Hepatocyte (in vitro differentiated cells): ENCODE results near the gene GTSE1. TPM values are rescaled to one million over a fixed set of nuclear protein-coding genes. Genes with fewer than 3 reads are reported as not detected.

Source experiments
- DNase-seq: peaks from one replicate; pipeline ENCODE4 v3.0.0-alpha.2; 2016; ENCODE audit warnings: low spot score
- H2AFZ ChIP-seq: fragments of 200-600 bp; sonication (generic); 2 replicates; pipeline ENCODE4 v1.6.0; 2016; ENCODE audit warnings: antibody characterized with exemption, mild to moderate bottlenecking
- H3K27ac ChIP-seq: fragments of 200-600 bp; sonication (generic); 2 replicates; pipeline ENCODE4 v1.5.1; 2016; ENCODE audit warnings: mild to moderate bottlenecking
- H3K27me3 ChIP-seq: fragments of 200-600 bp; sonication (generic); 2 replicates; pipeline ENCODE4 v1.6.1; 2016
- H3K36me3 ChIP-seq: fragments of 200-600 bp; sonication (generic); replicated peaks from 2 replicates; pipeline ENCODE4 v1.5.1; 2016; ENCODE audit warnings: low read depth; ENCODE audit not compliant: insufficient read depth
- H3K4me1 ChIP-seq: fragments of 200-600 bp; sonication (generic); 2 replicates; pipeline ENCODE4 v1.5.1; 2016; ENCODE audit warnings: mild to moderate bottlenecking, moderate library complexity; ENCODE audit not compliant: insufficient read depth
- H3K4me2 ChIP-seq: fragments of 200-600 bp; sonication (generic); 2 replicates; pipeline ENCODE4 v1.6.0; 2016
- H3K4me3 ChIP-seq: fragments of 200-600 bp; sonication (generic); 2 replicates; pipeline ENCODE4 v1.5.1; 2016; ENCODE audit warnings: mild to moderate bottlenecking
- H3K79me2 ChIP-seq: fragments of 200-600 bp; sonication (generic); 2 replicates; pipeline ENCODE4 v1.6.0; 2017; ENCODE audit warnings: mild to moderate bottlenecking
- H3K9me2 ChIP-seq: fragments of 200-600 bp; sonication (generic); replicated peaks from 2 replicates; pipeline ENCODE4 v1.6.0; 2017; ENCODE audit warnings: mild to moderate bottlenecking; ENCODE audit not compliant: insufficient read depth
- H3K9me3 ChIP-seq: fragments of 200-600 bp; sonication (generic); 2 replicates; pipeline ENCODE4 v1.5.1; 2016; ENCODE audit warnings: low read depth, mild to moderate bottlenecking
- H4K20me1 ChIP-seq: fragments of 200-600 bp; sonication (generic); 2 replicates; pipeline ENCODE4 v1.6.0; 2016; ENCODE audit warnings: mild to moderate bottlenecking; ENCODE audit not compliant: insufficient read depth, poor library complexity, severe bottlenecking
- EZH2 ChIP-seq: fragments of 200-600 bp; sonication (generic); IDR thresholded peaks from 2 replicates; pipeline ENCODE4 v1.6.1; 2016; ENCODE audit warnings: antibody characterized with exemption, mild to moderate bottlenecking, borderline replicate concordance
- EZH2phosphoT487 ChIP-seq: fragments of 200-600 bp; sonication (generic); IDR thresholded peaks from one replicate; pipeline ENCODE4 v1.6.1; 2018; ENCODE audit warnings: antibody characterized with exemption, mild to moderate bottlenecking, low read depth, moderate library complexity; ENCODE audit not compliant: unreplicated experiment, severe bottlenecking
- WGBS: methylation state at CpG from one replicate; pipeline ENCODE4 v1.1.6; 2016; ENCODE audit warnings: low lambda C conversion rate; ENCODE audit errors: missing lambda C conversion rate; 5-methylcytosine and 5-hydroxymethylcytosine counted together
- polyA plus RNA-seq: library from polyadenylated mRNA; unstranded; fragments of >200 nt; fragmentation: Nextera tagmentation; extraction: Ambion mirVana; gene quantifications from 2 replicates; pipeline ENCODE4 v1.2.1, GENCODE V29; 2016
- total RNA-seq: library from RNA; depleted of rRNA; stranded (reverse); fragments of >200 nt; gene quantifications from 2 replicates; pipeline ENCODE4 v1.2.3, GENCODE V29; 2014
- TF ChIP-seq, protein P1 (sequence below): fragments of 200-600 bp; sonication (generic); IDR thresholded peaks from 2 replicates; pipeline ENCODE4 v1.5.1; 2016; ENCODE audit warnings: antibody characterized with exemption, mild to moderate bottlenecking; ENCODE audit not compliant: poor library complexity

Gene GTSE1
- total and polyA plus RNA-seq, 2 experiments from 2014 or later = 4.1 to 4.4 TPM

GRCh38 chr22:46320716-46321386 lies 24.2 kb downstream of the GTSE1 start:
- Histone ChIP-seq H3K27ac (no peak overlapping the region), H3K4me1 (no peaks in the 10 kb centered on the region), H3K9me3 (no peaks in the 10 kb centered on the region), H2AFZ (no peak overlapping the region), H3K36me3 (no peaks in the 10 kb centered on the region), H3K27me3 (no peaks in the 10 kb centered on the region), H3K79me2 (no peaks in the 10 kb centered on the region), H4K20me1 (no peaks in the 10 kb centered on the region), H3K4me2 (no peak overlapping the region), H3K9me2 (no peaks in the 10 kb centered on the region), H3K4me3 (no peak overlapping the region)
- WGBS = 95% methylated on average over 18 of the region's 20 CpGs
- TF ChIP-seq EZH2 (no peak), EZH2phosphoT487 (no peak)
- TF ChIP-seq, protein P1, sequence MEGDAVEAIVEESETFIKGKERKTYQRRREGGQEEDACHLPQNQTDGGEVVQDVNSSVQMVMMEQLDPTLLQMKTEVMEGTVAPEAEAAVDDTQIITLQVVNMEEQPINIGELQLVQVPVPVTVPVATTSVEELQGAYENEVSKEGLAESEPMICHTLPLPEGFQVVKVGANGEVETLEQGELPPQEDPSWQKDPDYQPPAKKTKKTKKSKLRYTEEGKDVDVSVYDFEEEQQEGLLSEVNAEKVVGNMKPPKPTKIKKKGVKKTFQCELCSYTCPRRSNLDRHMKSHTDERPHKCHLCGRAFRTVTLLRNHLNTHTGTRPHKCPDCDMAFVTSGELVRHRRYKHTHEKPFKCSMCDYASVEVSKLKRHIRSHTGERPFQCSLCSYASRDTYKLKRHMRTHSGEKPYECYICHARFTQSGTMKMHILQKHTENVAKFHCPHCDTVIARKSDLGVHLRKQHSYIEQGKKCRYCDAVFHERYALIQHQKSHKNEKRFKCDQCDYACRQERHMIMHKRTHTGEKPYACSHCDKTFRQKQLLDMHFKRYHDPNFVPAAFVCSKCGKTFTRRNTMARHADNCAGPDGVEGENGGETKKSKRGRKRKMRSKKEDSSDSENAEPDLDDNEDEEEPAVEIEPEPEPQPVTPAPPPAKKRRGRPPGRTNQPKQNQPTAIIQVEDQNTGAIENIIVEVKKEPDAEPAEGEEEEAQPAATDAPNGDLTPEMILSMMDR = no peak
- DNase-seq = no peak

GRCh38 chr22:46322711-46323110 lies 26.0 kb downstream of the GTSE1 start:
- H3K36me3 ChIP-seq = no peaks in the 10 kb centered on the region
- no peak overlapping the region for H3K4me3 ChIP-seq
- H3K27ac ChIP-seq = no peak overlapping the region
- WGBS = 97% methylated on average over 15 of the region's 15 CpGs
- no peak for DNase-seq
- H3K9me3 ChIP-seq = no peaks in the 10 kb centered on the region
- H3K79me2 ChIP-seq = no peaks in the 10 kb centered on the region
- H3K27me3 ChIP-seq = no peaks in the 10 kb centered on the region
- no peak overlapping the region for H2AFZ ChIP-seq
- no peaks in the 10 kb centered on the region for H3K9me2 ChIP-seq
- no peaks in the 10 kb centered on the region for H3K4me1 ChIP-seq
- no peak overlapping the region for H3K4me2 ChIP-seq
- TF ChIP-seq EZH2 = no peak
- TF ChIP-seq, protein P1 = no peak
- H4K20me1 ChIP-seq = no peaks in the 10 kb centered on the region

DNA sequence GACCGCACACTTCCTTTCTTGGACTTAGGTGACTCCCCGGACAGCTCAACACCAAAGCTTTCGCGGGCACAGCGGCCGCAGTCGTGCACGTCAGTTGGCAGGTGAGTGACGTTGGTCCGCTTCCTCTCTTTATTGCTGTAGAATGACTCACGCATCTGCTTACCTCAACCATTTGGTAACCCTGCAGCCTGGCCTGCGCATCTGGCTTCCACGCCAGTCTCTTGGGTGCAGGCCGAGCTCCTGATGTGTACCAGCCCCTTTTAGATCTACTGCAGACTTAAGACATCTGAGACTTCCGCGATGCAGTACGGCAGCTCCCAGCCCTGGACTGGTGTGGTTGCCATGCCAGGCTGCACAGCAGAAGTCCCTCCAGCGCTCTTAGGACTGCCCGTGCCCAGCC lies 26.5 kb downstream of the GTSE1 start:
- no peaks in the 10 kb centered on the region for H3K79me2 ChIP-seq
- TF ChIP-seq EZH2phosphoT487 (no peak), EZH2 (no peak)
- TF ChIP-seq, protein P1 = no peak
- no peak overlapping the region for H2AFZ ChIP-seq
- no peaks in the 10 kb centered on the region for H3K36me3 ChIP-seq
- H3K9me2 ChIP-seq = no peaks in the 10 kb centered on the region
- no peak overlapping the region for H3K4me2 ChIP-seq
- H3K27me3 ChIP-seq = no peaks in the 10 kb centered on the region
- no peaks in the 10 kb centered on the region for H3K4me1 ChIP-seq
- no peaks in the 10 kb centered on the region for H3K9me3 ChIP-seq
- 99% methylated on average over 19 of the region's 19 CpGs for WGBS
- no peak for DNase-seq
- H4K20me1 ChIP-seq = no peaks in the 10 kb centered on the region
- H3K27ac ChIP-seq = no peak overlapping the region
- no peak overlapping the region for H3K4me3 ChIP-seq
